Thyroid gland (tissue), 4 donors: ENCODE results near the gene STK32B.

Experiments
- POLR2A ChIP-seq, 2 donors: fragments of 450-650 bp; IDR thresholded peaks; one replicate each; pipeline ENCODE4 v1.6.1; 2017; ENCODE audit warnings: antibody characterized with exemption in 2 of 2, mild to moderate bottlenecking in 2 of 2, moderate library complexity in 1 of 2
- TF ChIP-seq, protein P1 (sequence below), 6 experiments: fragments of 200-600 bp in 3 of 6; fragments of 450-650 bp in 3 of 6; sonication (generic) in 3 of 6; IDR thresholded peaks; one replicate each; pipeline ENCODE4 v1.5.1; 2016 to 2019; ENCODE audit warnings: antibody characterized with exemption in 6 of 6, mild to moderate bottlenecking in 2 of 6, inconsistent platforms in 1 of 6, moderate library complexity in 1 of 6

DNA sequence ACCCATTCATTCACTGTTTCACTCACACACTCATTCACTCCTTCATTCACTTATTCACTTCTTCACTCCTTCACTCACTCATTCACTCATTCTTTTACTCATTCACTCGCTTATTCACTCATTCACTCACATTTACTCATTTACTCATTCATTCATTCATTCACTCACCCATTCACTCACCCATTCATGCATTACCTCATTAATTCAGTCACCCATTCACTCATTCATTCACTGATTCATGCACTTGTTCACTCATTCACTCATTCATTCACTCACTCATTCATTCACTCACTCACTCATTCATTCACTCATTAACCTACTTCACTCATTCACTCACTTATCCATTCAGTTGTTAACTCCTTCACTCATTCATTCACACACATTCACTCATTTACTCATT lies 70.8 kb downstream of the STK32B start:
- TF ChIP-seq, protein P1, sequence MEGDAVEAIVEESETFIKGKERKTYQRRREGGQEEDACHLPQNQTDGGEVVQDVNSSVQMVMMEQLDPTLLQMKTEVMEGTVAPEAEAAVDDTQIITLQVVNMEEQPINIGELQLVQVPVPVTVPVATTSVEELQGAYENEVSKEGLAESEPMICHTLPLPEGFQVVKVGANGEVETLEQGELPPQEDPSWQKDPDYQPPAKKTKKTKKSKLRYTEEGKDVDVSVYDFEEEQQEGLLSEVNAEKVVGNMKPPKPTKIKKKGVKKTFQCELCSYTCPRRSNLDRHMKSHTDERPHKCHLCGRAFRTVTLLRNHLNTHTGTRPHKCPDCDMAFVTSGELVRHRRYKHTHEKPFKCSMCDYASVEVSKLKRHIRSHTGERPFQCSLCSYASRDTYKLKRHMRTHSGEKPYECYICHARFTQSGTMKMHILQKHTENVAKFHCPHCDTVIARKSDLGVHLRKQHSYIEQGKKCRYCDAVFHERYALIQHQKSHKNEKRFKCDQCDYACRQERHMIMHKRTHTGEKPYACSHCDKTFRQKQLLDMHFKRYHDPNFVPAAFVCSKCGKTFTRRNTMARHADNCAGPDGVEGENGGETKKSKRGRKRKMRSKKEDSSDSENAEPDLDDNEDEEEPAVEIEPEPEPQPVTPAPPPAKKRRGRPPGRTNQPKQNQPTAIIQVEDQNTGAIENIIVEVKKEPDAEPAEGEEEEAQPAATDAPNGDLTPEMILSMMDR (IDR thresholded peaks at IDR 0.05) = no peak
- no peak for TF ChIP-seq POLR2A (IDR thresholded peaks at IDR 0.05)
